Measurements from ENCODE around the gene ELP4.
"Not testable (repeated sequence)": the region's sequence is repeated elsewhere in the genome, so short reads cannot be mapped to it uniquely, and the experiment has no call there.

Gene ELP4

DNA sequence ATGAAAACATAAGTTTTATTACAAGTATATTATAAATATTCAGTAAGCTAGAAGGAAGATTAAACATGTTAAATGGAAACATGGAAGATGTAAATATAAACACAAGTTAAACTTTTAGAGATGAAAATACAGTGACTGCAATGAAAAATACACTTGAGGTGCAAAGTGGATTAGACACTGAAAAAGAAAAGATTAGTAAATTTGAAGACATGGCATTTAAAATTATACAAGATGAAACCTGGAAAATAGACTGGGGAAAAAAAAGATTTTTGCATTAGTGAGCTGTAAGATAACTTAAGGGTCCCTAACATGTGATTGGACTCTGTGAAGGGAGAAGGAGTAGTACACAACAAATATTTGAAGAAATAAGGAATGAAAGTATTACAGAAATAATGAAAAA, 33.3 kb downstream of the ELP4 start:
- DNase-seq (ENCODE audit: low read depth, low spot score) = no peak

DNA sequence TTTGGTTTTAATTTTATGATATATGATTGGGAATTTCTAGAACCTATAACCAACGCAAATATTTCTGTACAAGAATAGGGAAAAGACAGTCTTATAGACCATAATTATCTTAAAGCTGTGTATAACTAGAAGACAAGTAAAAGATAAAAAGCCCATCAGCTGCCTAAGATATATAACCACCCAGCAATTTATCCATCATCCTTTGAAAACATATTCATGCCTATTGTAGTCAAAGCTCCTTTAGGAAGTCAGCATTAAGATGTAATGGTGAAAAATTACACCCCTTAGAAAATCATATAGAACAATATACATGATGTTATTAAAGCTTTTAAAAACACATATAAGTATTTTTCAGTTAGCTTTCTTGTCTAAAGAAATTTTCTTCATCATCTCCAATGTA, 46.4 kb downstream of the ELP4 start:
- no peak for DNase-seq (ENCODE audit: low read depth, low spot score)

DNA sequence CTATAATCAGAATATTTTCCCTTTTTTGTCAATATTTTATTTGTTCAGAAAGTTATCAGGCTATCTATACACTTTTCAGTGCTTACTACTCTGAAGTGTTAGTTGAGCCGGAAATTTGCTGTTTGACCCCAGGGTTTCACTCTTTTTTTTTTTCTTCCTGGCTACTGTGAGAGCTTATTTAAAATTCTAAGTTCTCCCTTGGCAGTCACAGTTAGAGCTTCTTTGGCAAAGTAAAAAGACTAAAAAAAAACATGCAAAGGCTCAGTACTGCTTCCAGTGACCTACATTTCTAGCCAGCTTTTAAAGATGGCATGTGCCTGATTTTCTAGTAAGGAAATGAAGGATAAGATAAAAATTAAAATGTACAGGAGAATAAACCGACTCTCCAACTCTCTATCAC, 48.4 kb downstream of the ELP4 start:
- DNase-seq (ENCODE audit: low read depth, low spot score) = no peak

DNA sequence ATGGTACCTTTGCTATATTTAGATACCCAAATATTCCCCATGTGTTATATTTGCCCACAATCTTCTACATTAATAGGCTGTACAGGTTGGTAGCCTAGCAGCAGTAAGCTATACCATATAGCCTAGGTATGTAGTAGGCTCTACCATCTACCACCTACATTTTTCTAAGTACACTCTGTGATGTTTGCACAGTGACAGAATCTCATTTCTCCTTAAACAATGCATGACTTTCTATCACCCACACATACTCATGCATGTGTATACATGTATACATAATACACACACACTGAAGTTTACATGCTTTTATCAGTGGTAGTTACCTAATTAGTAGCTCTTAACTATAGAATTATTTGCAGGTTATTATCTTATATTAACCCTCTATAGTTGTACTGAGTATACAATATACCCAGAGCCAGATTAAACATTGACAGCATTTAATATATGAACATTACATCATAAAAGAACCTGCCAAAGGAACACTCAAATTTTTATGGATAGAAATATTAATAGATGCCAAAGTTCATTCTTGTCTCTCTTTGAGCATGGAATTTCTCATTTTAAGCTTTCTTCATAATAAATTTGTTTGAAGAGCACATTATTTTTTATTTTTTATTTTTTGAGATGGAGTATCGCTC, 51.4 kb downstream of the ELP4 start:
- no peak for DNase-seq (ENCODE audit: low read depth, low spot score)

DNA sequence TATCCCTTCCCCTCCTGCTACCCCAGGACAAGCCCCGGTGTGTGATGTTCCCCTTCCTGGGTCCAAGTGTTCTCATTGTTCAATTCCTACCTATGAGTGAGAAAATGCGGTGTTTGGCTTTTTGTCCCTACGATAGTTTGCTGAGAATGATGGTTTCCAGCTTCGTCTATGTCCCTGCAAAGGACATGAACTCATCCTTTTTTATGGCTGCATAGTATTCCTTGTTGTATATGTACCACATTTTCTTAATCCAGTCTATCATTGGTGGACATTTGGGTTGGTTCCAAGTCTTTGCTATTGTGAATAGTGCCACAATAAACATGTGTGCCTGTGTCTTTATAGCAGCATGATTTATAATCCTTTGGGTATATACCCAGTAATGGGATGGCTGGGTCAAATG, 55.0 kb downstream of the ELP4 start:
- not testable (repeated sequence) for DNase-seq (ENCODE audit: low read depth, low spot score)

DNA sequence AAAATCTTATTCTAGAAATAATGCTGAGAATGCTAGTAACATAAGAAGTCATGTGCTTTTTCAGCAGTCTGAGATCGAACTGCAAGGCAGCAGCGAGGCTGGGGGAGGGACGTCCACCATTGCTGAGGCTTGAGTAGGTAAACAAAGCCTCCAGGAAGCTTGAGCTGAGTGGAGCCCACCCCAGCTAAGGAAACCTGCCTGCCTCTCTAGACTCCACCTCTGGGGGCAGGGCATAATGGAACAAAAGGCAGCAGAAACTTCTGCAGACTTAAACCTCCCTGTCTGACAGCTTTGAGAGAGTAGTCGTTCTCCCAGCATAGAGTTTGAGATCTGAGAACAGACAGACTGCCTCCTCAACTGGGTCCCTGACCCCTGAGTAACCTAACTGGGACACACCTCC, 64.6 kb downstream of the ELP4 start:
- DNase-seq (ENCODE audit: low read depth, low spot score) = not testable (repeated sequence)

DNA sequence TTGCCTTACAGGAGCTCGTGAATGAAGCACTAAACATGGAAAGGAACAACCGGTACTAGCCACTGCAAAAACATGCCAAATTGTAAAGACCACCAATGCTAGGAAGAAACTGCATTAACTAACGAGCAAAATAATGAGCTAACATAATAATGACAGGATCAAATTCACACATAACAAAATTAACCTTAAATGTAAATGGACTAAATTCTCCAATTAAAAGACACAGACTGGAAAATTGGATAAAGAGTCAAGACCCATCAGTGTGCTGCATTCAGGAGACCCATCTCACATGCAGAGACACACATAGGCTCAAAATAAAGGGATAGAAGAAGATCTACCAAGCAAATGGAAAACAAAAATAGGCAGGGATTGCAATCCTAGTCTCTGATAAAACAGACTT, 66.2 kb downstream of the ELP4 start:
- DNase-seq (ENCODE audit: low read depth, low spot score) = not testable (repeated sequence)

DNA sequence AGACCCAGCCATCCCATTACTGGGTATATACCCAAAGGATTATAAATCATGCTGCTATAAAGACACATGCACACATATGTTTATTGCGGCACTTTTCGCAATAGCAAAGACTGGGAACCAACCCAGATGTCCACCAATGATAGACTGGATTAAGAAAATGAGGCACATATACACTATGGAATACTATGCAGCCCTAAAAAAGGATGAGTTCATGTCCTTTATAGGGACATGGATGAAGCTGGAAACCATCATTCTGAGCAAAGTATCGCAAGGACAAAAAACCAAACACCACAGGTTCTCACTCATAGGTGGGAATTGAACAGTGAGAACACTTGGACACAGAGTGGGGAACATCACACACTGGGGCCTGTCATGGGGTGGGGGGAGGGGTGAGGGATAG, 69.8 kb downstream of the ELP4 start:
- DNase-seq (ENCODE audit: low read depth, low spot score) = not testable (repeated sequence)

DNA sequence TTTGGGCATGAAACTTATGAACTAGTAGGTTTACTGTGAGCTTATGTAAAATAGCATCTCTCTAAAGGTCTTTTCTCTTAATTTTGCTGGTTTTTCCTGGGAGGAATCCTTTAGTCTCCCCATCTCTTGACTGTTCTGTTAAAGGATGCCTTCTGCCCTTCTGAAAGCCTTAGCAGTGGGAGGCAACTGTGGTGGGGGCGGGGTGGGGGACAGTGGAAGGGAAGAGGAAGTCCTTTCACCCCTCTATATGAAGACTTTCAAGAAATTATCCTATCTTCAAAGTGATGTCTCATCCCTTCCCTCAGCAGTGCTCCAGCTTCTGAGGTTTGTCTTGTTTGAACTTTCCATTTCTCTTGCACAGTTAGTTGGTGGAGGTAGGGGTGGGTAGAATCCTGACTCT, 73.1 kb downstream of the ELP4 start:
- no peak for DNase-seq (ENCODE audit: low read depth, low spot score)

DNA sequence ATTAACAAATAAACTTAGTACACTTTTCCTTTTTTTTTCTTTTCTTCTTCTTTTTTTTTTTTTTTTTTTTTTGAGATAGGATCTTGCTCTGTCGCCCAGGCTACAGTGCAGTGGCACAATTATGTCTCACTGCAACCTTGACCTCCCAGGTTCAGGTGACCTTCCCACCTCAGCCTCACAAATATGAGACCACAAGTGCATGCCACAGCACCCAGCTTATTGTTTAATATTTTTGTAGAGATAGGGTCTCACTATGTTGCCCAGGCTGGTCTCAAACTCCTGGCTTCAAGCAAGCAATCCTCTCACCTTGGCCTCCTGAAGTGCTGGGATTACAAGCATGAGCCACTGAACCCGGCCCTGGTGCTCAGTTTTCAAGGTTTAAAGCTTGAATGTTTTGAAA, 88.9 kb downstream of the ELP4 start:
- DNase-seq (ENCODE audit: low read depth, low spot score) = no peak

DNA sequence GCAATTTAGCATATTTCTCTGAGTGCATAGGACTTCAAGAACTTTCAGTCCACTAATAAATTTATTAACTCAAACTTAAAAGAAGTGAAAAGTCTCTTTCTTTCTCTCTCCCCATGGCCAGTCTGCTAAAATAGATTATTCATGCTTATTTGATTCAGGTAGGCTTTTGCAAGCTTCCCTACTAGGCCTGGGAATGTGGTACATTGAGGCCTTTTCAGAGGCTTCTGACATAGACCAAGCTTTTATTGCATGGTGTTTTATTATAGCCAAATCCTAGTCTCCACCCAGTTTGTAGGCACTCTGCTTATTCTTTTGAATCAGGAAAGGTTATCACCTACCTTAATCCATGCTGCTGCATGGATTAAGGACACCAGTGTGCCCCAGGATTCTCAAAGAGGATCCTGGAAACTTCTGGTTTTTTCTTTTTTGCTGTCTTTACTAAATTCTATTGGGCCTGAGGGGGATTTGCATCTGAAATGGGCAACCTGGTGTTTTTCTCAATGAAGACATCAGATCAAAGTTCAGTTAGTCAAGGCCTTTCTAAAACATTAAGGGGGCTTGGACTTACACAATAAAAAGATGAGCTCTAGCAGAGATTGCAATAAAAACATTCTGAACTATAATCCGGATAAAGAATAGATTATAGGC, 92.2 kb downstream of the ELP4 start:
- no peak for DNase-seq (ENCODE audit: low read depth, low spot score)

DNA sequence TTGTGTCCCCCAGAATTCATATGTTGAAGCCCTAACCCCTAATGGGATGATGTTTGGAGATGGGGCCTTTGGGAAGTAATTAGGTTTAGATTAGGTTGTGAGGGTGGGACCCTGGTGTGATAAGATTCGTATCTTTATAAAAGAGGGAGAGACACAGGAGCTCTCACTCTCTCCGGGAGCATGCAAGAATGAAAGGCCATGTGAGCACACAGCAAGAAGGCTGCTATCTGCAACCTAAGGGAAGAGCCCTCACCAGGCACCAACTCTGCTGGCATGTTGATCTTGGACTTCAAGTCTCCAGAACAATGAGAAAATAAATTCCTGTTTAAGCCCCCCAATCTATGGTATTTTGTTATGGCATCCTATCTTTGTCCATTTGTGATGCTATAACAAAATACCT, 97.3 kb downstream of the ELP4 start:
- DNase-seq (ENCODE audit: low read depth, low spot score) = no peak

DNA sequence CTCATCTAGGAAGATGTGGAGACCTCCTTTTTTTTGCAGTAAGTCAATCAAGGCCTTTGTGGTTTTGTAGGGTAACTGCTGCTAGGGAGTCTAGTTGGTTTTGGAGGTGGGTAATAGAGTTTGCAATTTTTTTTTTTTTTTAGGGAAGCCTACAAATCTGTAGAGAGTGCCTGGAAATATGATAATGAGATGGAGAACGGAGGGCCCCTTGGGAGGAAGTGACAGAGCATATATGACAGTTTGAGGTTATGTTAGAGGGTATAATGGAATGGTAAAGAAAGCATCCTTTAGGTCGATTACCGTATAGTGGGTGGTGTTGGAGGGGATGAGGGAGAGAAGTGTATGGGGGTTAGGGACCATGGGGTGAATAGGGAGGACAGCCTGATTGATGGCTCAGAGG, 98.3 kb downstream of the ELP4 start:
- DNase-seq (ENCODE audit: low read depth, low spot score) = no peak

DNA sequence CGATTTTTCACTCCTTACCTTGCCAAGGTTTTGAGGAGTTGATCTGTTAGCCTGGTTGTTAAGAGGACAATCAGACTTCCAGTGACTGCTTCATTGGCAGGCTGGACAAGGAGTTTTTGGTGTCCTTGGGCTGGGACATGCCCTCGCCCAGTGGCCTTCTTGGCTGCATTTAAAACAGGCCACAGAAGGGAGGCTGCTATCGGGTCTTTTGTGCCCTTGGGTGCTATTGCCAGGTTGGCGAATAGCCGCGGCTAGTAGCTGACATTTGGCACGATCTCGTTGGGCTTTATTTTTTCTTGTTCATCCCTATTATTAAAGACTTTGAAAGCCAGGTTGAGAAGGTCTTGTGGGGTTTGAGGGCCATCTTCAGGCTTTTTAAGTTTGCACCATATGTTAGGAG, 99.4 kb downstream of the ELP4 start:
- DNase-seq (ENCODE audit: low read depth, low spot score) = no peak

DNA sequence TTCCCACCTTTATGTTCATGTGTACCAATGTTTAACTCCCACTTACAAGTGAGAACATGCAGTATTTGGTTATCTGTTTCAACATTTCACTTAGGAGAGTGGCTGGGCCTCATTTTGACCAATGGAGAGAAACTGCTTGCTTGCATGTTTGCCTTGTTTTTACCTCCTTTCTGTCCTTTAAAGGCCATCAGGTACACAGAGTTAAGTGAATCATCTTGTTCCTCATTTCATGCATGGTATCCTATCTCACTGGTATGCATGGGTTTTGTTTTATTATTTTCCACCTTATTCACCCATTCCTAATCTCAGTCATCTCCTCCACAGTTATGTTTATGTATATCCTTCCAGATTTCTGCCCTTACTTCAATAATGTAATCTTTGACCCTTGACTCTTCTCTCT, 101.0 kb downstream of the ELP4 start:
- DNase-seq (ENCODE audit: low read depth, low spot score) = no peak

DNA sequence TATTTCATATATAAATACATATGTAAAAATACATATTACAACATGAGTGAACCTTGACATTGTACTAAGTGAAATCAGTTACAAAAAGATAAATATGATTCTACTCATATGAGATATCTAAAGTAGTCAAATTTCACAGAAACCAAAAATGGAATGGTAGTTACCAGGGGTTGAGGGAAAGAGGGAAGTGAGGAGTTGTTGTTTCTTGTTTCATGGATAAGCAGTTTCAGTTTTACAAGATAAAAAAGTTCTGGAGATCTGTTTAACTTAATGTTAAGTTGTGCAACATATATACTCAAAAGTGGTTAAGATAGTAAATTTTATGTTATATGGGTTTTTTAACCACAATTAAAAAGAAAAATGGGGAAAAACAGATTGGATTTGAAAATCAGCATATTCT, 107.7 kb downstream of the ELP4 start:
- DNase-seq (ENCODE audit: low read depth, low spot score) = no peak

DNA sequence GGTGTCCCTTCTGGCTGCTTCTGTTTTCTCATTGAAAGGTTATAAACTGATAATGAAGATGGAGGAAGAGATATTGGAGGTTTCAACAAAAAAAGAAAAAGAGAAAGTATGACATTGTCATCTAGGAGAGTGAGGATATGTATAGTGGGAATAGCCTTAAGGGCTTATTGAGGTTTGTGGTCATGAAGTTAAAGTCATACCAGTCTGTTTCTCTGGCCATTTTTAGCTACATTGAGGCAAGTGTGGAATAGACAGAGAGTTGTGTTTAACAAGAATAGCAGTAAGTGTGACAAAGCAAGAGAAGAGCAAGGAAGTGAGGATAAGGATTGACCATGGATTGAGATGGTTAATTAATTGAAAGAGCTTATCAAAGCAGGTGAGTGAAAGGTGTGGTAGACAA, 110.4 kb downstream of the ELP4 start:
- DNase-seq (ENCODE audit: low read depth, low spot score) = no peak

DNA sequence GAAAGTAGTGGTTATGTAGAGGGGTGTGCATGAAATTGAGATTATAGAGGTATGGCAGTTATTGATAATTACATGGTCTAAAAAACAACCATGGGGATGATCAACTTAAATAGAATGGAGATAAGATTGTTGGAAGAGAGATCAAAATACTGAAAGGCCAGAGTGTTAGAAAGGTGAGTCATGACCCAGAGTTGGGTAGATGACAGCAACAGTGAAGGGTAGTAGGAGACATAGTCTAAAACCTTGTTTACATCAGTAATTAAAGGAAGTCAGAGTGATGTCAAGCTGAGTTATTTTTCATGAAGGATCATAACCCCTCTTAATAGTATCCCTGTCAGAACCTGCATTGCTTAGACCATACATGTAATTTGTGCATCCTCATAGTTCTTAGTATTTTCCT, 110.9 kb downstream of the ELP4 start:
- DNase-seq (ENCODE audit: low read depth, low spot score) = no peak

DNA sequence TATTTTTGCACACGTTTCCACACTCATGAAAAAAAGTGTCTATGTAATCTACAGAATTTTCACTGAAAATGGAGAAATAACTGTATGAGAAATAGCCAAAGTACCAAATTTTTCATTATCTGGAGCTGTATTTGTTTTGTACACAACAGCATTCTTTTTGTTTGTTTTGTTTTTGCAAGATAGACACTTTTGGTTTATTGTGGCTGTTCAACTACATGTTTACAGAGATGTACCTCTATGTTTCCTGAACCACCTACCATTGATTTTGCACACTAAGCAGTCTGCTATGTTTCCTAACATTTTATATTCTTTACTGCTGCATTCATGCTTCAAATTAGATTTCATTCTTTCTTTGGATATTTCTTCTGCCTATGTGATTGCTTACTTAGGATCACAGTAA, 116.3 kb downstream of the ELP4 start:
- no peak for DNase-seq (ENCODE audit: low read depth, low spot score)

DNA sequence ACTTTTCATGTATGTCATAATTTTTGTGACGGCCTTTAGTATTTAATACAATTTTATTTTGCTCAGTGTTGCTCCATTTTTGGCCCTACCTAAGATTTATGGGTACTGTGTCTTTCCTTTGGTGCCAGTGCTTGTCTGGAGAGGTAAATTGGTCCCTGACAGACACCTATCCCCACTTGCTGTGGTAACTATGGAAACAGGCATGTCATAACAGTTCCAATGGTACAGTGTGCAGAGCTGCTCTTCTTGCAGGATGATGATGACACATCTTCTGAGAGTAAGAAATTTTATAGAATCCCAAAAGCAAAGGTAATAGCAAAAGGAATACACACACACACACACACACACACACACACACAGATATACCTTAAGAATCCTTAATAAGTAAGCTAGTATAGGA, 118.5 kb downstream of the ELP4 start:
- DNase-seq (ENCODE audit: low read depth, low spot score) = no peak

DNA sequence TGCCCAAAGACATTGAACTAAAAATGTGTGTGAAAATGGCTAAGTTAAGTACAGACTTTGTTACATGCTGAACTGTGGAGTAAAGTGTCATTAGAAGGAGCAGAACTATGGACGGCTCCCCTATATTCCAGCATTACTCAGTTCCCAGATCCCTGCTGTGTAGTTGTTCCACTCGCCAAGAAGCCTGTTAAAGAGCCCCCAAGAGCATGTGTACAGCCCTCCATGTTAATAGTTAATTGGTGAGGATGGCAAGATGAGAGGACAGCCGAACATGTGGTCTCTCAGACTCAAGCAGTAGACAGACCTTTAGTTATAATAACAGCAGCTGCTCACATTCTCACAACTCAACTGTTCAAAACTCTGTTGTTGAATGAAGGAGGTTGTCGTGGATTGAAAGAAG, 127.4 kb downstream of the ELP4 start:
- no peak for DNase-seq (ENCODE audit: low read depth, low spot score)

DNA sequence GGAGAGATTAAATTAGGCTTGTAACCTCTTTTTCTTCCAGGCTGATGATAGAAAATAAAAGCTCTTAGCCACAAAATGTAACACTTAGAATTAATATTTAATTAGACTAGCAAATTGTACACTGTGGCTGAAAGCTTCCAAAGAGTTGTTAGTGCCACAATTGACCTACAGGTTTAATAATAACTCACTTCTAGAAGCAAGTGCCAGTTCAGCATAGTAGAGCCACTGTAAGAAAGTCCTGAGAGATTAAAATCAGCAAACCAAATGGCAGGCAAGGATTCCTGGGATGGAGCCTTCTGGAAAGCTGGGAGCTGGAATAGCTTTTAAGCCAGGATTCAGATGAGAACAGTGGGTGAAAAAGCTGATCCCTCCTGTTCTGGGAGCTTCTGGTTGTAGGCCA, 131.0 kb downstream of the ELP4 start:
- DNase-seq (ENCODE audit: low read depth, low spot score) = no peak

DNA sequence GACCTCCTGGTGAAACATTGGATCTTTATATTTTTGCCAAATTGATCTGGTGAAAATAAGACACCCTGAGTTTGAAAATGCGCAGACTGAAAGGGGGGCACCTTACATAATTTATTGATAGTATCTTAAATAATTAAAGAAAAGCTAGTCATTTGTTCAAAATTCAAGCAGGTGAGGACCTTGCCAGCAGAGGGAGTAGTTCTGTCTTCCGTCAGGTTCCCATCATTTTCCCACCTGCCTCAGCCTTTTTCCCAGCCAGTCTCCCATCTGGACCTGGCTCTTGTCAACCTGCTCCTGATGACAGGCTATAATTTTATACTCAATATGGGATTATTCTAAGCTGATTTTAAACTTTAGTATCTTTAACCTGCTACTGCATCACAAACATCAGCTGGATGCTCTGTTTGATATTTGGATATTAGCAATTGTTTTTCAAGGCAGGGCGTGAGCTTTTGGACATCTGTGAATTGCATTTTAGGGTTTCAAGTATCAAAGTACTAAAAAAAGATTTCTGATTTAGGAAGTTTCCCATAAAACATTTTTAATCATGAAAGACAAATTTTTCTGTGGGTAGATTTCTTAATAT, 132.0 kb downstream of the ELP4 start:
- peak; percentile 5 for DNase-seq (ENCODE audit: low read depth, low spot score)

DNA sequence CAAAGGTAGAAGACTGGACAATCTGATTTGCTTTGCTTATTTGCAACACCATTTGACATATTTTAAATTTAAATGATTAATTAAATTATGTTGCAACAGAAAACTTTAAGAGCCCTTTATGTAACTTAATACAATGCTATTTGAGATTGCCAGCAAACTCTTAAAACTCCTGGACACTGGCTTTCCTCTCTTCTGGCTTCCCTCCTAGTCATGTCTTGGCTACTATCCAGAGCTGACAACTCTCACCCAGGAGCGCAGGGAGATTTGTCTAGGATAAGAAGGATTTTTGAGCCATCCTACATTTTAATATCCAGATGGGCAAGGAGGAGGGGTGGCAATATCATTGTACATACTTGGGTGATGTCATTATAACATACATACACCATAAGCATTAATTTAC, 134.3 kb downstream of the ELP4 start:
- no peak for DNase-seq (ENCODE audit: low read depth, low spot score)

Data from iPS DF 19.7 (cell line).